Neural cell (in vitro differentiated cells): Measurements from ENCODE around the gene MAP3K1.

Experiments used
- EP300 ChIP-seq: fragments of 450-650 bp; conservative IDR thresholded peaks from 2 replicates; pipeline ENCODE4 v1.6.1; 2014; ENCODE audit warnings: antibody characterized with exemption, mild to moderate bottlenecking, moderate library complexity; ENCODE audit not compliant: poor library complexity, severe bottlenecking
- EZH2 ChIP-seq: fragments of 200-600, 300-800 bp; shearing (Covaris generic), sonication (generic); IDR thresholded peaks from 2 replicates; pipeline ENCODE4 v1.6.1; 2014; ENCODE audit warnings: antibody characterized with exemption, low read length, borderline replicate concordance, mild to moderate bottlenecking; ENCODE audit not compliant: insufficient read depth, poor library complexity, severe bottlenecking
- MXI1 ChIP-seq: fragments of 450-650 bp; conservative IDR thresholded peaks from 2 replicates; pipeline ENCODE4 v1.6.1; 2014; ENCODE audit warnings: antibody characterized with exemption, mild to moderate bottlenecking; ENCODE audit not compliant: poor library complexity, severe bottlenecking
- POLR2AphosphoS5 ChIP-seq: IDR thresholded peaks from 2 replicates; pipeline ENCODE4 v1.6.1; 2012
- RAD21 ChIP-seq: fragments of 450-650 bp; conservative IDR thresholded peaks from 2 replicates; pipeline ENCODE4 v1.6.1; 2014; ENCODE audit warnings: antibody characterized with exemption, mild to moderate bottlenecking, moderate library complexity
- SMC3 ChIP-seq: fragments of 450-650 bp; conservative IDR thresholded peaks from 2 replicates; pipeline ENCODE4 v1.6.1; 2014; ENCODE audit warnings: antibody characterized with exemption, mild to moderate bottlenecking, moderate library complexity; ENCODE audit not compliant: poor library complexity
- TAF1 ChIP-seq: IDR thresholded peaks from 2 replicates; pipeline ENCODE4 v1.6.1; 2012; ENCODE audit warnings: low read depth
- TF ChIP-seq, protein P1 (sequence below): fragments of 450-650 bp; IDR thresholded peaks from 2 replicates; pipeline ENCODE4 v1.5.1; 2014; ENCODE audit warnings: antibody characterized with exemption, mild to moderate bottlenecking, moderate library complexity; ENCODE audit not compliant: poor library complexity, severe bottlenecking
- TF ChIP-seq, protein P2 (sequence below): IDR thresholded peaks from 2 replicates; pipeline ENCODE4 v1.6.1; 2012; ENCODE audit warnings: borderline replicate concordance

DNA sequence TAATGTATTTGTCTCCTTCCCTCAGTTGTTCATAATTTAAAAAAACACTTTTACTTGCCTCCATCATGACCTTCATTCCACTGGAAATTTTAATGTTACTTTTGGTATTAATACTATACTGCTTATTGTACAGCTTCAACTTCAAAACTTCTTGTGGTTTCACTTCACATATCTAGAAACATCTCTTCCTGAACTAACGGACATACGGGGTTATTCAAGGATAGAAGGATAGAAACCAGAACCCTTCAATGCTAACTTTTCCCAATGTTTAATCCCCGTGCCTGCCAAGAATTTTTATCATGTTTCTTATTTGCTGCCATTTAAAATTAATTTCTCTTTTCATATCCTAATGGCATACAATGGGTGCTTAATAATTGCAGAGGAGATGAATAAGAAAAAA is 57.7 kb downstream of the MAP3K1 start:
- TF ChIP-seq, protein P1, sequence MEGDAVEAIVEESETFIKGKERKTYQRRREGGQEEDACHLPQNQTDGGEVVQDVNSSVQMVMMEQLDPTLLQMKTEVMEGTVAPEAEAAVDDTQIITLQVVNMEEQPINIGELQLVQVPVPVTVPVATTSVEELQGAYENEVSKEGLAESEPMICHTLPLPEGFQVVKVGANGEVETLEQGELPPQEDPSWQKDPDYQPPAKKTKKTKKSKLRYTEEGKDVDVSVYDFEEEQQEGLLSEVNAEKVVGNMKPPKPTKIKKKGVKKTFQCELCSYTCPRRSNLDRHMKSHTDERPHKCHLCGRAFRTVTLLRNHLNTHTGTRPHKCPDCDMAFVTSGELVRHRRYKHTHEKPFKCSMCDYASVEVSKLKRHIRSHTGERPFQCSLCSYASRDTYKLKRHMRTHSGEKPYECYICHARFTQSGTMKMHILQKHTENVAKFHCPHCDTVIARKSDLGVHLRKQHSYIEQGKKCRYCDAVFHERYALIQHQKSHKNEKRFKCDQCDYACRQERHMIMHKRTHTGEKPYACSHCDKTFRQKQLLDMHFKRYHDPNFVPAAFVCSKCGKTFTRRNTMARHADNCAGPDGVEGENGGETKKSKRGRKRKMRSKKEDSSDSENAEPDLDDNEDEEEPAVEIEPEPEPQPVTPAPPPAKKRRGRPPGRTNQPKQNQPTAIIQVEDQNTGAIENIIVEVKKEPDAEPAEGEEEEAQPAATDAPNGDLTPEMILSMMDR = no peak
- TF ChIP-seq TAF1 (no peak), MXI1 (no peak), EP300 (no peak), SMC3 (no peak), POLR2AphosphoS5 (no peak), RAD21 (no peak), EZH2 (no peak)
- TF ChIP-seq, protein P2, sequence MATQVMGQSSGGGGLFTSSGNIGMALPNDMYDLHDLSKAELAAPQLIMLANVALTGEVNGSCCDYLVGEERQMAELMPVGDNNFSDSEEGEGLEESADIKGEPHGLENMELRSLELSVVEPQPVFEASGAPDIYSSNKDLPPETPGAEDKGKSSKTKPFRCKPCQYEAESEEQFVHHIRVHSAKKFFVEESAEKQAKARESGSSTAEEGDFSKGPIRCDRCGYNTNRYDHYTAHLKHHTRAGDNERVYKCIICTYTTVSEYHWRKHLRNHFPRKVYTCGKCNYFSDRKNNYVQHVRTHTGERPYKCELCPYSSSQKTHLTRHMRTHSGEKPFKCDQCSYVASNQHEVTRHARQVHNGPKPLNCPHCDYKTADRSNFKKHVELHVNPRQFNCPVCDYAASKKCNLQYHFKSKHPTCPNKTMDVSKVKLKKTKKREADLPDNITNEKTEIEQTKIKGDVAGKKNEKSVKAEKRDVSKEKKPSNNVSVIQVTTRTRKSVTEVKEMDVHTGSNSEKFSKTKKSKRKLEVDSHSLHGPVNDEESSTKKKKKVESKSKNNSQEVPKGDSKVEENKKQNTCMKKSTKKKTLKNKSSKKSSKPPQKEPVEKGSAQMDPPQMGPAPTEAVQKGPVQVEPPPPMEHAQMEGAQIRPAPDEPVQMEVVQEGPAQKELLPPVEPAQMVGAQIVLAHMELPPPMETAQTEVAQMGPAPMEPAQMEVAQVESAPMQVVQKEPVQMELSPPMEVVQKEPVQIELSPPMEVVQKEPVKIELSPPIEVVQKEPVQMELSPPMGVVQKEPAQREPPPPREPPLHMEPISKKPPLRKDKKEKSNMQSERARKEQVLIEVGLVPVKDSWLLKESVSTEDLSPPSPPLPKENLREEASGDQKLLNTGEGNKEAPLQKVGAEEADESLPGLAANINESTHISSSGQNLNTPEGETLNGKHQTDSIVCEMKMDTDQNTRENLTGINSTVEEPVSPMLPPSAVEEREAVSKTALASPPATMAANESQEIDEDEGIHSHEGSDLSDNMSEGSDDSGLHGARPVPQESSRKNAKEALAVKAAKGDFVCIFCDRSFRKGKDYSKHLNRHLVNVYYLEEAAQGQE = no peak
